MM.1S (cell line): Measurements from ENCODE around the gene C22orf23.

Experiments
- DNase-seq: peaks from one replicate; pipeline ENCODE4 v3.0.0-alpha.2; 2015
- H2AFZ ChIP-seq: fragments of 300-600 bp; sonication (generic); 2 replicates; pipeline ENCODE4 v1.6.0; 2016; ENCODE audit warnings: antibody characterized with exemption, low read length
- H3F3A ChIP-seq: fragments of 300-600 bp; sonication (generic); 2 replicates; pipeline ENCODE4 v1.6.1; 2016; ENCODE audit warnings: mild to moderate bottlenecking, antibody characterized with exemption, low read length, moderate library complexity, mixed read lengths; ENCODE audit not compliant: insufficient read depth
- H3K27ac ChIP-seq: fragments of 300-600 bp; sonication (generic); 2 replicates; pipeline ENCODE4 v1.5.1; 2016; ENCODE audit warnings: mild to moderate bottlenecking, low read length
- H3K27me3 ChIP-seq: fragments of 300-600 bp; sonication (generic); replicated peaks from 2 replicates; pipeline ENCODE4 v1.6.0; 2016; ENCODE audit warnings: low read length; ENCODE audit not compliant: insufficient read depth
- H3K36me3 ChIP-seq: fragments of 300-600 bp; sonication (generic); replicated peaks from 2 replicates; pipeline ENCODE4 v1.6.1; 2016; ENCODE audit warnings: mild to moderate bottlenecking, low read length, mixed read lengths; ENCODE audit not compliant: insufficient read depth
- H3K4me1 ChIP-seq: fragments of 300-600 bp; sonication (generic); 2 replicates; pipeline ENCODE4 v1.6.1; 2016; ENCODE audit warnings: low read length, mixed read lengths
- H3K4me2 ChIP-seq: fragments of 300-600 bp; sonication (generic); 2 replicates; pipeline ENCODE4 v1.6.0; 2016; ENCODE audit warnings: low read depth, low read length
- H3K4me3 ChIP-seq: fragments of 300-600 bp; sonication (generic); 2 replicates; pipeline ENCODE4 v1.5.1; 2016; ENCODE audit warnings: low read length, mixed read lengths
- H3K79me2 ChIP-seq: fragments of 300-600 bp; sonication (generic); 2 replicates; pipeline ENCODE4 v1.6.1; 2016; ENCODE audit warnings: mixed run types, low read length, mixed read lengths
- H3K9ac ChIP-seq: fragments of 300-600 bp; sonication (generic); 2 replicates; pipeline ENCODE4 v1.6.1; 2016; ENCODE audit warnings: low read length, mixed read lengths
- H3K9me2 ChIP-seq: fragments of 300-600 bp; sonication (generic); replicated peaks from 2 replicates; pipeline ENCODE4 v1.6.1; 2016; ENCODE audit warnings: mild to moderate bottlenecking, low read length, mixed read lengths; ENCODE audit not compliant: insufficient read depth
- H3K9me3 ChIP-seq: fragments of 300-600 bp; sonication (generic); replicated peaks from 2 replicates; pipeline ENCODE4 v1.6.1; 2016; ENCODE audit warnings: mild to moderate bottlenecking, low read length, mixed read lengths; ENCODE audit not compliant: insufficient read depth
- H4K20me1 ChIP-seq: fragments of 300-600 bp; sonication (generic); 2 replicates; pipeline ENCODE4 v1.6.1; 2016; ENCODE audit warnings: mild to moderate bottlenecking, low read length, moderate library complexity, mixed read lengths; ENCODE audit not compliant: insufficient read depth
- EZH2 ChIP-seq: fragments of 300-600 bp; sonication (generic); optimal IDR thresholded peaks from 2 replicates; pipeline ENCODE3; 2017; ENCODE audit warnings: low read depth, mild to moderate bottlenecking, antibody characterized with exemption, low read length, mixed read lengths
- EZH2phosphoT487 ChIP-seq: fragments of 300-600 bp; sonication (generic); IDR thresholded peaks from 2 replicates; pipeline ENCODE4 v1.6.1; 2018; ENCODE audit warnings: antibody characterized with exemption, low read length
- TF ChIP-seq, protein P1 (sequence below): fragments of 300-600 bp; sonication (generic); IDR thresholded peaks from 2 replicates; pipeline ENCODE4 v1.5.1; 2016; ENCODE audit warnings: antibody characterized with exemption, low read length, mixed read lengths

C22orf23 gene

GRCh38 chr22:37986371-37986770 is 33.0 kb upstream of the C22orf23 start:
- no peak overlapping the region for H3K4me3 ChIP-seq
- H3K4me2 ChIP-seq = no peak overlapping the region
- no peak for DNase-seq
- no peak overlapping the region for H3K27ac ChIP-seq
- no peak overlapping the region for H3K9ac ChIP-seq
- TF ChIP-seq EZH2phosphoT487 = no peak
- no peak for TF ChIP-seq EZH2
- TF ChIP-seq, protein P1, sequence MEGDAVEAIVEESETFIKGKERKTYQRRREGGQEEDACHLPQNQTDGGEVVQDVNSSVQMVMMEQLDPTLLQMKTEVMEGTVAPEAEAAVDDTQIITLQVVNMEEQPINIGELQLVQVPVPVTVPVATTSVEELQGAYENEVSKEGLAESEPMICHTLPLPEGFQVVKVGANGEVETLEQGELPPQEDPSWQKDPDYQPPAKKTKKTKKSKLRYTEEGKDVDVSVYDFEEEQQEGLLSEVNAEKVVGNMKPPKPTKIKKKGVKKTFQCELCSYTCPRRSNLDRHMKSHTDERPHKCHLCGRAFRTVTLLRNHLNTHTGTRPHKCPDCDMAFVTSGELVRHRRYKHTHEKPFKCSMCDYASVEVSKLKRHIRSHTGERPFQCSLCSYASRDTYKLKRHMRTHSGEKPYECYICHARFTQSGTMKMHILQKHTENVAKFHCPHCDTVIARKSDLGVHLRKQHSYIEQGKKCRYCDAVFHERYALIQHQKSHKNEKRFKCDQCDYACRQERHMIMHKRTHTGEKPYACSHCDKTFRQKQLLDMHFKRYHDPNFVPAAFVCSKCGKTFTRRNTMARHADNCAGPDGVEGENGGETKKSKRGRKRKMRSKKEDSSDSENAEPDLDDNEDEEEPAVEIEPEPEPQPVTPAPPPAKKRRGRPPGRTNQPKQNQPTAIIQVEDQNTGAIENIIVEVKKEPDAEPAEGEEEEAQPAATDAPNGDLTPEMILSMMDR = no peak
- H3K4me1 ChIP-seq = no peaks in the 10 kb centered on the region
- H3K36me3 ChIP-seq = no peaks in the 10 kb centered on the region
- no peak overlapping the region for H2AFZ ChIP-seq
- H3K9me2 ChIP-seq = no peaks in the 10 kb centered on the region
- no peaks in the 10 kb centered on the region for H3K79me2 ChIP-seq
- no peaks in the 10 kb centered on the region for H3F3A ChIP-seq
- no peaks in the 10 kb centered on the region for H3K27me3 ChIP-seq
- no peaks in the 10 kb centered on the region for H3K9me3 ChIP-seq
- H4K20me1 ChIP-seq = no peaks in the 10 kb centered on the region

- H2AFZ ChIP-seq = no peak overlapping the region
- H3K9me3 ChIP-seq = no peaks in the 10 kb centered on the region
- TF ChIP-seq EZH2phosphoT487 = no peak
- no peak for TF ChIP-seq EZH2
- H3K9ac ChIP-seq = no peak overlapping the region
- H3F3A ChIP-seq = no peaks in the 10 kb centered on the region
- no peak overlapping the region for H3K4me2 ChIP-seq
- H4K20me1 ChIP-seq = no peaks in the 10 kb centered on the region
- H3K27ac ChIP-seq = no peak overlapping the region
- no peaks in the 10 kb centered on the region for H3K79me2 ChIP-seq
- H3K27me3 ChIP-seq = no peaks in the 10 kb centered on the region
- H3K9me2 ChIP-seq = no peaks in the 10 kb centered on the region
- no peaks in the 10 kb centered on the region for H3K4me1 ChIP-seq
- no peak overlapping the region for H3K4me3 ChIP-seq
- no peaks in the 10 kb centered on the region for H3K36me3 ChIP-seq
- DNase-seq = no peak
These were observed 32.4 kb upstream of the C22orf23 start for GRCh38 chr22:37985751-37986281.

- Histone ChIP-seq H4K20me1 (no peaks in the 10 kb centered on the region), H3K27ac (no peak overlapping the region), H3K36me3 (no peaks in the 10 kb centered on the region), H3K9me3 (no peaks in the 10 kb centered on the region), H3K9ac (no peak overlapping the region), H2AFZ (no peak overlapping the region), H3K27me3 (no peaks in the 10 kb centered on the region), H3K79me2 (no peaks in the 10 kb centered on the region), H3K4me3 (no peak overlapping the region), H3F3A (no peaks in the 10 kb centered on the region), H3K4me1 (no peaks in the 10 kb centered on the region), H3K4me2 (no peak overlapping the region), H3K9me2 (no peaks in the 10 kb centered on the region)
- DNase-seq = no peak
- TF ChIP-seq EZH2phosphoT487 (no peak), EZH2 (no peak)
- TF ChIP-seq, protein P1 = no peak
These were observed 31.7 kb upstream of the C22orf23 start for GRCh38 chr22:37985050-37985585.
